SK-N-SH (cell line): Measurements from ENCODE around the gene P4HA1. TPM values are rescaled to one million over a fixed set of nuclear protein-coding genes. Genes with fewer than 3 reads are reported as not detected.

ENCODE experiments used
- CTCF ChIA-PET: fragments of 300-600, 350-600 bp; formaldehyde crosslinking; extraction: SDS; loops from one replicate; lab custom pipeline; 2021; lab: Yijun Ruan, JAX
- POLR2A ChIA-PET: fragments of 350-600 bp; sonication (Branson Sonifier 250); formaldehyde crosslinking; extraction: SDS; loops from one replicate; lab custom pipeline; 2020; ENCODE audit warnings: antibody characterized with exemption, inconsistent platforms; lab: Yijun Ruan, JAX
- DNase-seq: peaks from one replicate; pipeline ENCODE4 v3.0.0; 2012
- H2AFZ ChIP-seq: fragments of 200-600 bp; sonication (generic); 2 replicates; pipeline ENCODE4 v1.8.1; 2016; ENCODE audit warnings: antibody characterized with exemption, mild to moderate bottlenecking, low read depth
- H3F3A ChIP-seq: fragments of 200-600 bp; sonication (generic); replicated peaks from 2 replicates; pipeline ENCODE3; 2016; ENCODE audit warnings: antibody characterized with exemption, mild to moderate bottlenecking; ENCODE audit not compliant: insufficient read depth
- H3K27ac ChIP-seq, 2 experiments: fragments of 200-500 bp in 1 of 2; fragments of 200-600 bp in 1 of 2; sonication (Bioruptor generic) in 1 of 2; sonication (generic), shearing (Covaris generic) in 1 of 2; 2 replicates each; pipeline versions ENCODE4 v1.5.1 to v1.6.1; 2014 to 2016; ENCODE audit warnings: low read depth in 2 of 2, inconsistent platforms in 1 of 2, low read length in 1 of 2, mild to moderate bottlenecking in 1 of 2, mixed read lengths in 1 of 2
- H3K27me3 ChIP-seq: fragments of 200-600 bp; sonication (generic), shearing (Covaris generic); 2 replicates; pipeline ENCODE4 v1.6.1; 2016; ENCODE audit warnings: mixed run types; ENCODE audit not compliant: insufficient read depth
- H3K36me3 ChIP-seq, 2 experiments: fragments of 200-500 bp in 1 of 2; fragments of 200-600 bp in 1 of 2; sonication (Bioruptor generic) in 1 of 2; sonication (generic) in 1 of 2; replicated peaks in 1 of 2; 2 replicates each; pipeline versions ENCODE3 to v1.5.1; 2014 to 2016; ENCODE audit warnings: low read length in 1 of 2, mild to moderate bottlenecking in 1 of 2; ENCODE audit not compliant: insufficient read depth in 2 of 2, control insufficient read depth in 1 of 2
- H3K4me1 ChIP-seq, 2 experiments: fragments of 200-500 bp in 1 of 2; fragments of 200-600 bp in 1 of 2; sonication (Bioruptor generic) in 1 of 2; sonication (generic), shearing (Covaris generic) in 1 of 2; 2 replicates each; pipeline versions ENCODE4 v1.5.1 to v1.6.1; 2014 to 2016; ENCODE audit warnings: low read depth in 1 of 2, low read length in 1 of 2, mixed run types in 1 of 2; ENCODE audit not compliant: insufficient read depth in 2 of 2, control insufficient read depth in 1 of 2
- H3K4me2 ChIP-seq: fragments of 200-600 bp; sonication (generic), shearing (Covaris generic); 2 replicates; pipeline ENCODE4 v1.6.1; 2017; ENCODE audit warnings: mixed run types
- H3K4me3 ChIP-seq, 2 experiments: fragments of 200-500 bp in 1 of 2; fragments of 200-600 bp in 1 of 2; sonication (Bioruptor generic) in 1 of 2; sonication (generic), shearing (Covaris generic) in 1 of 2; 2 replicates each; pipeline versions ENCODE4 v1.5.1 to v1.8.1; 2014 to 2016; ENCODE audit warnings: low read depth in 2 of 2, inconsistent platforms in 1 of 2, low read length in 1 of 2, mild to moderate bottlenecking in 1 of 2, mixed read lengths in 1 of 2, moderate library complexity in 1 of 2
- H3K79me2 ChIP-seq: fragments of 200-600 bp; sonication (generic); 2 replicates; pipeline ENCODE4 v1.8.1; 2017; ENCODE audit warnings: mild to moderate bottlenecking; ENCODE audit not compliant: insufficient read depth
- H3K9ac ChIP-seq: fragments of 200-600 bp; sonication (generic); 2 replicates; pipeline ENCODE4 v1.6.1; 2017; ENCODE audit warnings: mixed run types
- H3K9me2 ChIP-seq: fragments of 200-600 bp; sonication (generic); 2 replicates; pipeline ENCODE4 v1.6.1; 2017; ENCODE audit warnings: mixed run types
- H3K9me3 ChIP-seq: fragments of 200-600 bp; sonication (generic); 2 replicates; pipeline ENCODE4 v1.6.1; 2017; ENCODE audit warnings: mixed run types, mild to moderate bottlenecking, moderate library complexity
- H4K20me1 ChIP-seq: fragments of 200-600 bp; sonication (generic); 2 replicates; pipeline ENCODE4 v1.6.1; 2017; ENCODE audit warnings: mild to moderate bottlenecking, mixed run types; ENCODE audit not compliant: insufficient read depth
- CHD2 ChIP-seq: fragments of 150-350 bp; IDR thresholded peaks from 2 replicates; pipeline ENCODE4 v1.6.1; 2018; ENCODE audit warnings: low read length; ENCODE audit not compliant: partially characterized antibody
- CTCF ChIP-seq: fragments of 200-600 bp; sonication (generic); IDR thresholded peaks from 2 replicates; pipeline ENCODE4 v1.6.1; 2017; ENCODE audit warnings: antibody characterized with exemption, mild to moderate bottlenecking, moderate library complexity
- FOSL2 ChIP-seq: IDR thresholded peaks from 2 replicates; pipeline ENCODE4 v1.4.0; 2012; ENCODE audit warnings: low read depth, mild to moderate bottlenecking, moderate library complexity, borderline replicate concordance
- GABPA ChIP-seq: IDR thresholded peaks from 2 replicates; pipeline ENCODE4 v1.4.0; 2012; ENCODE audit warnings: low read depth, mild to moderate bottlenecking
- GATA2 ChIP-seq: sonication (generic); formaldehyde crosslinking; IDR thresholded peaks from 2 replicates; pipeline ENCODE4 v1.5.0; 2020; ENCODE audit warnings: mild to moderate bottlenecking, missing genetic modification reagents
- JUND ChIP-seq: IDR thresholded peaks from 2 replicates; pipeline ENCODE4 v1.4.0; 2012
- MXI1 ChIP-seq: IDR thresholded peaks from 2 replicates; pipeline ENCODE4 v1.6.1; 2012; ENCODE audit warnings: mild to moderate bottlenecking, low read depth, low read length, improper control_type of control experiment
- NFIC ChIP-seq: IDR thresholded peaks from 2 replicates; pipeline ENCODE4 v1.4.0; 2012; ENCODE audit warnings: borderline replicate concordance
- NRF1 ChIP-seq: IDR thresholded peaks from 2 replicates; pipeline ENCODE4 v1.6.1; 2012; ENCODE audit warnings: low read depth, mild to moderate bottlenecking, low read length
- RAD21 ChIP-seq: IDR thresholded peaks from 2 replicates; pipeline ENCODE4 v1.6.1; 2012; ENCODE audit warnings: mild to moderate bottlenecking, low read length
- RCOR1 ChIP-seq: fragments of 150-350 bp; IDR thresholded peaks from 2 replicates; pipeline ENCODE4 v1.6.1; 2017; ENCODE audit warnings: antibody characterized with exemption, low read length
- RFX5 ChIP-seq: IDR thresholded peaks from 2 replicates; pipeline ENCODE4 v1.6.1; 2012; ENCODE audit warnings: mild to moderate bottlenecking, improper control_type of control experiment, low read length
- RXRA ChIP-seq: IDR thresholded peaks from 2 replicates; pipeline ENCODE4 v1.4.0; 2012; ENCODE audit warnings: low read depth, mild to moderate bottlenecking, borderline replicate concordance
- SMC3 ChIP-seq: IDR thresholded peaks from 2 replicates; pipeline ENCODE4 v1.6.1; 2012; ENCODE audit warnings: low read depth, low read length, improper control_type of control experiment
- TAF1 ChIP-seq: IDR thresholded peaks from 2 replicates; pipeline ENCODE4 v1.6.1; 2012; ENCODE audit warnings: low read depth, mild to moderate bottlenecking, low read length, moderate library complexity, borderline replicate concordance
- TEAD4 ChIP-seq: IDR thresholded peaks from 2 replicates; pipeline ENCODE4 v1.4.0; 2012; ENCODE audit warnings: mild to moderate bottlenecking, borderline replicate concordance; ENCODE audit not compliant: insufficient read depth
- USF2 ChIP-seq: fragments of 150-350 bp; IDR thresholded peaks from 2 replicates; pipeline ENCODE4 v1.6.1; 2017; ENCODE audit warnings: antibody characterized with exemption, low read length, low read depth, borderline replicate concordance
- WGBS: methylation state at CpG from one replicate; pipeline ENCODE4 v1.1.6; 2017; ENCODE audit warnings: low lambda C conversion rate; 5-methylcytosine and 5-hydroxymethylcytosine counted together
- polyA plus RNA-seq, 3 experiments: library from polyadenylated mRNA; depleted of rRNA; stranded (reverse); fragments of >200 nt; gene quantifications; 2 replicates each; pipeline ENCODE4 v1.2.3, GENCODE V29; 2012
- TF ChIP-seq, protein P1 (sequence below): IDR thresholded peaks from 2 replicates; pipeline ENCODE4 v1.4.0; 2012; ENCODE audit warnings: low read depth, borderline replicate concordance

Gene P4HA1
- polyA plus RNA-seq, 1 of the 3 experiments (the other 2 are of a cell fraction): 34.8 TPM

- POLR2A ChIA-PET: no interaction called here
- H3K4me2 ChIP-seq: no peak overlapping the region
- H2AFZ ChIP-seq: no peak overlapping the region
- H3K9me2 ChIP-seq: no peaks in the 10 kb centered on the region
- peaks cover 31% of the 10 kb centered on the region for H3F3A ChIP-seq
- peaks cover 12% of the 10 kb centered on the region for H4K20me1 ChIP-seq
- 92% methylated on average over 3 of the region's 3 CpGs for WGBS
- no peak overlapping the region for H3K27ac ChIP-seq
- H3K4me1 ChIP-seq: peaks cover 2 to 21% of the 10 kb centered on the region in 2 experiments; a peak in 3 of 4 replicates
- H3K36me3 ChIP-seq: peaks cover 0 to 9% of the 10 kb centered on the region in 2 experiments
- no peak overlapping the region for H3K4me3 ChIP-seq
- H3K79me2 ChIP-seq: peaks cover 94% of the 10 kb centered on the region
- no peak overlapping the region for H3K9ac ChIP-seq
- H3K27me3 ChIP-seq: no peaks in the 10 kb centered on the region
- DNase-seq: no peak
- H3K9me3 ChIP-seq: no peaks in the 10 kb centered on the region
- TF ChIP-seq RFX5 (no peak), RAD21 (no peak), SMC3 (no peak), TEAD4 (no peak), JUND (no peak), RCOR1 (no peak), CHD2 (no peak), TAF1 (no peak), RXRA (no peak), NFIC (no peak), GATA2 (CRISPR knock-in tag) (no peak), GABPA (no peak), NRF1 (no peak), MXI1 (no peak), CTCF (no peak), FOSL2 (no peak), USF2 (no peak)
- TF ChIP-seq, protein P1, sequence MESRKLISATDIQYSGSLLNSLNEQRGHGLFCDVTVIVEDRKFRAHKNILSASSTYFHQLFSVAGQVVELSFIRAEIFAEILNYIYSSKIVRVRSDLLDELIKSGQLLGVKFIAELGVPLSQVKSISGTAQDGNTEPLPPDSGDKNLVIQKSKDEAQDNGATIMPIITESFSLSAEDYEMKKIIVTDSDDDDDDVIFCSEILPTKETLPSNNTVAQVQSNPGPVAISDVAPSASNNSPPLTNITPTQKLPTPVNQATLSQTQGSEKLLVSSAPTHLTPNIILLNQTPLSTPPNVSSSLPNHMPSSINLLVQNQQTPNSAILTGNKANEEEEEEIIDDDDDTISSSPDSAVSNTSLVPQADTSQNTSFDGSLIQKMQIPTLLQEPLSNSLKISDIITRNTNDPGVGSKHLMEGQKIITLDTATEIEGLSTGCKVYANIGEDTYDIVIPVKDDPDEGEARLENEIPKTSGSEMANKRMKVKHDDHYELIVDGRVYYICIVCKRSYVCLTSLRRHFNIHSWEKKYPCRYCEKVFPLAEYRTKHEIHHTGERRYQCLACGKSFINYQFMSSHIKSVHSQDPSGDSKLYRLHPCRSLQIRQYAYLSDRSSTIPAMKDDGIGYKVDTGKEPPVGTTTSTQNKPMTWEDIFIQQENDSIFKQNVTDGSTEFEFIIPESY: no peak
- CTCF ChIA-PET: no interaction called here
Measured at GRCh38 chr10:73079779-73080541, 16.7 kb downstream of the P4HA1 start.
